SK-N-SH (cell line): ENCODE measurements around the gene RHOT2. TPM values are rescaled to one million over a fixed set of nuclear protein-coding genes. Genes with fewer than 3 reads are reported as not detected.
A peak's percentile ranks its signal among the peaks of the same experiment; 100 is the strongest.

Experiments
- CTCF ChIA-PET: fragments of 300-600, 350-600 bp; formaldehyde crosslinking; extraction: SDS; loops from one replicate; lab custom pipeline; 2021; lab: Yijun Ruan, JAX
- POLR2A ChIA-PET: fragments of 350-600 bp; sonication (Branson Sonifier 250); formaldehyde crosslinking; extraction: SDS; loops from one replicate; lab custom pipeline; 2020; ENCODE audit warnings: antibody characterized with exemption, inconsistent platforms; lab: Yijun Ruan, JAX
- DNase-seq: peaks from one replicate; pipeline ENCODE4 v3.0.0; 2012
- H2AFZ ChIP-seq: fragments of 200-600 bp; sonication (generic); 2 replicates; pipeline ENCODE4 v1.8.1; 2016; ENCODE audit warnings: antibody characterized with exemption, mild to moderate bottlenecking, low read depth
- H3F3A ChIP-seq: fragments of 200-600 bp; sonication (generic); replicated peaks from 2 replicates; pipeline ENCODE3; 2016; ENCODE audit warnings: antibody characterized with exemption, mild to moderate bottlenecking; ENCODE audit not compliant: insufficient read depth
- H3K27ac ChIP-seq, 2 experiments: fragments of 200-500 bp in 1 of 2; fragments of 200-600 bp in 1 of 2; sonication (Bioruptor generic) in 1 of 2; sonication (generic), shearing (Covaris generic) in 1 of 2; 2 replicates each; pipeline versions ENCODE4 v1.5.1 to v1.6.1; 2014 to 2016; ENCODE audit warnings: low read depth in 2 of 2, inconsistent platforms in 1 of 2, low read length in 1 of 2, mild to moderate bottlenecking in 1 of 2, mixed read lengths in 1 of 2
- H3K27me3 ChIP-seq: fragments of 200-600 bp; sonication (generic), shearing (Covaris generic); 2 replicates; pipeline ENCODE4 v1.6.1; 2016; ENCODE audit warnings: mixed run types; ENCODE audit not compliant: insufficient read depth
- H3K36me3 ChIP-seq, 2 experiments: fragments of 200-500 bp in 1 of 2; fragments of 200-600 bp in 1 of 2; sonication (Bioruptor generic) in 1 of 2; sonication (generic) in 1 of 2; replicated peaks in 1 of 2; 2 replicates each; pipeline versions ENCODE3 to v1.5.1; 2014 to 2016; ENCODE audit warnings: low read length in 1 of 2, mild to moderate bottlenecking in 1 of 2; ENCODE audit not compliant: insufficient read depth in 2 of 2, control insufficient read depth in 1 of 2
- H3K4me1 ChIP-seq, 2 experiments: fragments of 200-500 bp in 1 of 2; fragments of 200-600 bp in 1 of 2; sonication (Bioruptor generic) in 1 of 2; sonication (generic), shearing (Covaris generic) in 1 of 2; 2 replicates each; pipeline versions ENCODE4 v1.5.1 to v1.6.1; 2014 to 2016; ENCODE audit warnings: low read depth in 1 of 2, low read length in 1 of 2, mixed run types in 1 of 2; ENCODE audit not compliant: insufficient read depth in 2 of 2, control insufficient read depth in 1 of 2
- H3K4me2 ChIP-seq: fragments of 200-600 bp; sonication (generic), shearing (Covaris generic); 2 replicates; pipeline ENCODE4 v1.6.1; 2017; ENCODE audit warnings: mixed run types
- H3K4me3 ChIP-seq, 2 experiments: fragments of 200-500 bp in 1 of 2; fragments of 200-600 bp in 1 of 2; sonication (Bioruptor generic) in 1 of 2; sonication (generic), shearing (Covaris generic) in 1 of 2; 2 replicates each; pipeline versions ENCODE4 v1.5.1 to v1.8.1; 2014 to 2016; ENCODE audit warnings: low read depth in 2 of 2, inconsistent platforms in 1 of 2, low read length in 1 of 2, mild to moderate bottlenecking in 1 of 2, mixed read lengths in 1 of 2, moderate library complexity in 1 of 2
- H3K79me2 ChIP-seq: fragments of 200-600 bp; sonication (generic); 2 replicates; pipeline ENCODE4 v1.8.1; 2017; ENCODE audit warnings: mild to moderate bottlenecking; ENCODE audit not compliant: insufficient read depth
- H3K9ac ChIP-seq: fragments of 200-600 bp; sonication (generic); 2 replicates; pipeline ENCODE4 v1.6.1; 2017; ENCODE audit warnings: mixed run types
- H3K9me2 ChIP-seq: fragments of 200-600 bp; sonication (generic); 2 replicates; pipeline ENCODE4 v1.6.1; 2017; ENCODE audit warnings: mixed run types
- H3K9me3 ChIP-seq: fragments of 200-600 bp; sonication (generic); 2 replicates; pipeline ENCODE4 v1.6.1; 2017; ENCODE audit warnings: mixed run types, mild to moderate bottlenecking, moderate library complexity
- H4K20me1 ChIP-seq: fragments of 200-600 bp; sonication (generic); 2 replicates; pipeline ENCODE4 v1.6.1; 2017; ENCODE audit warnings: mild to moderate bottlenecking, mixed run types; ENCODE audit not compliant: insufficient read depth
- CHD2 ChIP-seq: fragments of 150-350 bp; IDR thresholded peaks from 2 replicates; pipeline ENCODE4 v1.6.1; 2018; ENCODE audit warnings: low read length; ENCODE audit not compliant: partially characterized antibody
- EZH2phosphoT487 ChIP-seq: fragments of 200-600 bp; sonication (generic); IDR thresholded peaks from 2 replicates; pipeline ENCODE4 v1.6.1; 2017; ENCODE audit warnings: low read depth, mixed run types, mild to moderate bottlenecking, antibody characterized with exemption, moderate library complexity, borderline replicate concordance
- FOSL2 ChIP-seq: IDR thresholded peaks from 2 replicates; pipeline ENCODE4 v1.4.0; 2012; ENCODE audit warnings: low read depth, mild to moderate bottlenecking, moderate library complexity, borderline replicate concordance
- FOXJ3 ChIP-seq: sonication (generic); formaldehyde crosslinking; IDR thresholded peaks from 2 replicates; pipeline ENCODE4 v1.5.1; 2020; ENCODE audit warnings: mild to moderate bottlenecking, missing genetic modification reagents
- FOXM1 ChIP-seq: IDR thresholded peaks from 2 replicates; pipeline ENCODE4 v1.4.0; 2012; ENCODE audit warnings: low read depth, mild to moderate bottlenecking
- GABPA ChIP-seq: IDR thresholded peaks from 2 replicates; pipeline ENCODE4 v1.4.0; 2012; ENCODE audit warnings: low read depth, mild to moderate bottlenecking
- GATA2 ChIP-seq: sonication (generic); formaldehyde crosslinking; IDR thresholded peaks from 2 replicates; pipeline ENCODE4 v1.5.0; 2020; ENCODE audit warnings: mild to moderate bottlenecking, missing genetic modification reagents
- JUND ChIP-seq: IDR thresholded peaks from 2 replicates; pipeline ENCODE4 v1.4.0; 2012
- MXI1 ChIP-seq: IDR thresholded peaks from 2 replicates; pipeline ENCODE4 v1.6.1; 2012; ENCODE audit warnings: mild to moderate bottlenecking, low read depth, low read length, improper control_type of control experiment
- NFIC ChIP-seq: IDR thresholded peaks from 2 replicates; pipeline ENCODE4 v1.4.0; 2012; ENCODE audit warnings: borderline replicate concordance
- NRF1 ChIP-seq: IDR thresholded peaks from 2 replicates; pipeline ENCODE4 v1.6.1; 2012; ENCODE audit warnings: low read depth, mild to moderate bottlenecking, low read length
- POLR2AphosphoS5 ChIP-seq: IDR thresholded peaks from 2 replicates; pipeline ENCODE4 v1.6.1; 2012; ENCODE audit warnings: low read depth, low read length
- TAF1 ChIP-seq: IDR thresholded peaks from 2 replicates; pipeline ENCODE4 v1.6.1; 2012; ENCODE audit warnings: low read depth, mild to moderate bottlenecking, low read length, moderate library complexity, borderline replicate concordance
- TCF12 ChIP-seq: IDR thresholded peaks from 2 replicates; pipeline ENCODE4 v1.4.0; 2012
- TEAD4 ChIP-seq: IDR thresholded peaks from 2 replicates; pipeline ENCODE4 v1.4.0; 2012; ENCODE audit warnings: mild to moderate bottlenecking, borderline replicate concordance; ENCODE audit not compliant: insufficient read depth
- USF1 ChIP-seq: IDR thresholded peaks from 2 replicates; pipeline ENCODE4 v1.4.0; 2012; ENCODE audit warnings: low read depth, borderline replicate concordance
- WGBS: methylation state at CpG from one replicate; pipeline ENCODE4 v1.1.6; 2017; ENCODE audit warnings: low lambda C conversion rate; 5-methylcytosine and 5-hydroxymethylcytosine counted together
- polyA plus RNA-seq, 3 experiments: library from polyadenylated mRNA; depleted of rRNA; stranded (reverse); fragments of >200 nt; gene quantifications; 2 replicates each; pipeline ENCODE4 v1.2.3, GENCODE V29; 2012
- TF ChIP-seq, protein P1 (sequence below): fragments of 200-600 bp; sonication (generic); IDR thresholded peaks from 2 replicates; pipeline ENCODE4 v1.6.1; 2017; ENCODE audit warnings: antibody characterized with exemption, mild to moderate bottlenecking, moderate library complexity
- TF ChIP-seq, protein P2 (sequence below): fragments of 150-350 bp; IDR thresholded peaks from 2 replicates; pipeline ENCODE4 v1.6.1; 2016; ENCODE audit warnings: mild to moderate bottlenecking, low read depth, low read length
- TF ChIP-seq, protein P3 (sequence below): IDR thresholded peaks from 2 replicates; pipeline ENCODE4 v1.6.1; 2012; ENCODE audit warnings: mild to moderate bottlenecking, low read depth, low read length, moderate library complexity
- TF ChIP-seq, protein P4 (sequence below): IDR thresholded peaks from 2 replicates; pipeline ENCODE4 v1.4.0; 2012; ENCODE audit warnings: low read depth, borderline replicate concordance

RHOT2 gene
- polyA plus RNA-seq, 1 of the 3 experiments (the other 2 are of a cell fraction): 229 TPM

GRCh38 chr16:678209-678857 is 10.4 kb downstream of the RHOT2 start:
- Histone ChIP-seq H3K27ac (peak overlapping the region; percentile 82 to 96; a peak in 3 of 4 replicates), H2AFZ (no peak overlapping the region), H3K4me3 (no peak overlapping the region)
- TF ChIP-seq GATA2 (CRISPR knock-in tag) (no peak), MXI1 (no peak), POLR2AphosphoS5 (no peak), EZH2phosphoT487 (no peak), TCF12 (no peak), NFIC (no peak), TEAD4 (no peak), USF1 (no peak), FOSL2 (no peak), FOXM1 (no peak), FOXJ3 (no peak), NRF1 (no peak), GABPA (no peak), JUND (no peak), CHD2 (no peak), TAF1 (no peak)
- TF ChIP-seq, protein P1, sequence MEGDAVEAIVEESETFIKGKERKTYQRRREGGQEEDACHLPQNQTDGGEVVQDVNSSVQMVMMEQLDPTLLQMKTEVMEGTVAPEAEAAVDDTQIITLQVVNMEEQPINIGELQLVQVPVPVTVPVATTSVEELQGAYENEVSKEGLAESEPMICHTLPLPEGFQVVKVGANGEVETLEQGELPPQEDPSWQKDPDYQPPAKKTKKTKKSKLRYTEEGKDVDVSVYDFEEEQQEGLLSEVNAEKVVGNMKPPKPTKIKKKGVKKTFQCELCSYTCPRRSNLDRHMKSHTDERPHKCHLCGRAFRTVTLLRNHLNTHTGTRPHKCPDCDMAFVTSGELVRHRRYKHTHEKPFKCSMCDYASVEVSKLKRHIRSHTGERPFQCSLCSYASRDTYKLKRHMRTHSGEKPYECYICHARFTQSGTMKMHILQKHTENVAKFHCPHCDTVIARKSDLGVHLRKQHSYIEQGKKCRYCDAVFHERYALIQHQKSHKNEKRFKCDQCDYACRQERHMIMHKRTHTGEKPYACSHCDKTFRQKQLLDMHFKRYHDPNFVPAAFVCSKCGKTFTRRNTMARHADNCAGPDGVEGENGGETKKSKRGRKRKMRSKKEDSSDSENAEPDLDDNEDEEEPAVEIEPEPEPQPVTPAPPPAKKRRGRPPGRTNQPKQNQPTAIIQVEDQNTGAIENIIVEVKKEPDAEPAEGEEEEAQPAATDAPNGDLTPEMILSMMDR: no peak
- TF ChIP-seq, protein P2, sequence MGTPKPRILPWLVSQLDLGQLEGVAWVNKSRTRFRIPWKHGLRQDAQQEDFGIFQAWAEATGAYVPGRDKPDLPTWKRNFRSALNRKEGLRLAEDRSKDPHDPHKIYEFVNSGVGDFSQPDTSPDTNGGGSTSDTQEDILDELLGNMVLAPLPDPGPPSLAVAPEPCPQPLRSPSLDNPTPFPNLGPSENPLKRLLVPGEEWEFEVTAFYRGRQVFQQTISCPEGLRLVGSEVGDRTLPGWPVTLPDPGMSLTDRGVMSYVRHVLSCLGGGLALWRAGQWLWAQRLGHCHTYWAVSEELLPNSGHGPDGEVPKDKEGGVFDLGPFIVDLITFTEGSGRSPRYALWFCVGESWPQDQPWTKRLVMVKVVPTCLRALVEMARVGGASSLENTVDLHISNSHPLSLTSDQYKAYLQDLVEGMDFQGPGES: no peak
- TF ChIP-seq, protein P3, sequence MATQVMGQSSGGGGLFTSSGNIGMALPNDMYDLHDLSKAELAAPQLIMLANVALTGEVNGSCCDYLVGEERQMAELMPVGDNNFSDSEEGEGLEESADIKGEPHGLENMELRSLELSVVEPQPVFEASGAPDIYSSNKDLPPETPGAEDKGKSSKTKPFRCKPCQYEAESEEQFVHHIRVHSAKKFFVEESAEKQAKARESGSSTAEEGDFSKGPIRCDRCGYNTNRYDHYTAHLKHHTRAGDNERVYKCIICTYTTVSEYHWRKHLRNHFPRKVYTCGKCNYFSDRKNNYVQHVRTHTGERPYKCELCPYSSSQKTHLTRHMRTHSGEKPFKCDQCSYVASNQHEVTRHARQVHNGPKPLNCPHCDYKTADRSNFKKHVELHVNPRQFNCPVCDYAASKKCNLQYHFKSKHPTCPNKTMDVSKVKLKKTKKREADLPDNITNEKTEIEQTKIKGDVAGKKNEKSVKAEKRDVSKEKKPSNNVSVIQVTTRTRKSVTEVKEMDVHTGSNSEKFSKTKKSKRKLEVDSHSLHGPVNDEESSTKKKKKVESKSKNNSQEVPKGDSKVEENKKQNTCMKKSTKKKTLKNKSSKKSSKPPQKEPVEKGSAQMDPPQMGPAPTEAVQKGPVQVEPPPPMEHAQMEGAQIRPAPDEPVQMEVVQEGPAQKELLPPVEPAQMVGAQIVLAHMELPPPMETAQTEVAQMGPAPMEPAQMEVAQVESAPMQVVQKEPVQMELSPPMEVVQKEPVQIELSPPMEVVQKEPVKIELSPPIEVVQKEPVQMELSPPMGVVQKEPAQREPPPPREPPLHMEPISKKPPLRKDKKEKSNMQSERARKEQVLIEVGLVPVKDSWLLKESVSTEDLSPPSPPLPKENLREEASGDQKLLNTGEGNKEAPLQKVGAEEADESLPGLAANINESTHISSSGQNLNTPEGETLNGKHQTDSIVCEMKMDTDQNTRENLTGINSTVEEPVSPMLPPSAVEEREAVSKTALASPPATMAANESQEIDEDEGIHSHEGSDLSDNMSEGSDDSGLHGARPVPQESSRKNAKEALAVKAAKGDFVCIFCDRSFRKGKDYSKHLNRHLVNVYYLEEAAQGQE: no peak
- TF ChIP-seq, protein P4, sequence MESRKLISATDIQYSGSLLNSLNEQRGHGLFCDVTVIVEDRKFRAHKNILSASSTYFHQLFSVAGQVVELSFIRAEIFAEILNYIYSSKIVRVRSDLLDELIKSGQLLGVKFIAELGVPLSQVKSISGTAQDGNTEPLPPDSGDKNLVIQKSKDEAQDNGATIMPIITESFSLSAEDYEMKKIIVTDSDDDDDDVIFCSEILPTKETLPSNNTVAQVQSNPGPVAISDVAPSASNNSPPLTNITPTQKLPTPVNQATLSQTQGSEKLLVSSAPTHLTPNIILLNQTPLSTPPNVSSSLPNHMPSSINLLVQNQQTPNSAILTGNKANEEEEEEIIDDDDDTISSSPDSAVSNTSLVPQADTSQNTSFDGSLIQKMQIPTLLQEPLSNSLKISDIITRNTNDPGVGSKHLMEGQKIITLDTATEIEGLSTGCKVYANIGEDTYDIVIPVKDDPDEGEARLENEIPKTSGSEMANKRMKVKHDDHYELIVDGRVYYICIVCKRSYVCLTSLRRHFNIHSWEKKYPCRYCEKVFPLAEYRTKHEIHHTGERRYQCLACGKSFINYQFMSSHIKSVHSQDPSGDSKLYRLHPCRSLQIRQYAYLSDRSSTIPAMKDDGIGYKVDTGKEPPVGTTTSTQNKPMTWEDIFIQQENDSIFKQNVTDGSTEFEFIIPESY: no peak
- TF ChIP-seq, all 33 proteins: peak for 0
- DNase-seq: no peak
- POLR2A ChIA-PET: interaction anchor here (1.0 to 1.6 kb wide), 4 partner anchors 11 to 38 kb away, joined by 4 to 10 read pairs (median 4); partner anchors contain the start of genes RHOT2 and WDR24
- peaks cover 13 to 34% of the 10 kb centered on the region in 2 experiments for H3K36me3 ChIP-seq
- peaks cover 23% of the 10 kb centered on the region for H4K20me1 ChIP-seq
- H3K9ac ChIP-seq: no peak overlapping the region
- peaks cover 8 to 41% of the 10 kb centered on the region in 2 experiments; a peak in 2 of 4 replicates for H3K4me1 ChIP-seq
- no peak overlapping the region for H3K4me2 ChIP-seq
- peaks cover 30% of the 10 kb centered on the region for H3K79me2 ChIP-seq
- no peaks in the 10 kb centered on the region for H3K9me3 ChIP-seq
- peaks cover 14% of the 10 kb centered on the region for H3F3A ChIP-seq
- CTCF ChIA-PET: interaction anchor here (0.8 to 3.8 kb wide), 7 partner anchors 11 to 42 kb away, joined by 3 to 20 read pairs (median 3); partner anchors contain the start of genes RHOT2 and WDR90
- no peaks in the 10 kb centered on the region for H3K27me3 ChIP-seq
- 91% methylated on average over 17 of the region's 21 CpGs for WGBS
- H3K9me2 ChIP-seq: no peaks in the 10 kb centered on the region
